Vagina (tissue), 2 donors: ENCODE results near the gene MARF1. TPM values are rescaled to one million over a fixed set of nuclear protein-coding genes. Genes with fewer than 3 reads are reported as not detected.
"Not testable (repeated sequence)": the region's sequence is repeated elsewhere in the genome, so short reads cannot be mapped to it uniquely, and the experiment has no call there.

Experiments
- DNase-seq, 2 donors: peaks; one replicate each; pipeline ENCODE4 v3.0.0-alpha.2; 2017; ENCODE audit errors: extremely low spot score in 2 of 2
- H3K27ac ChIP-seq: fragments of 200-600 bp; sonication (generic); one replicate; pipeline ENCODE4 v1.5.1; 2019
- H3K27me3 ChIP-seq: fragments of 200-600 bp; sonication (generic); one replicate; pipeline ENCODE4 v1.5.1; 2019
- H3K36me3 ChIP-seq, 2 donors: fragments of 200-600 bp; sonication (generic); one replicate each; pipeline ENCODE4 v1.5.1; 2017 to 2019
- H3K4me1 ChIP-seq: fragments of 200-600 bp; sonication (generic); one replicate; pipeline ENCODE4 v1.5.1; 2019
- H3K4me3 ChIP-seq, 2 donors: fragments of 200-600 bp; sonication (generic); 1 replicate in 1 of 2; 2 replicates in 1 of 2; pipeline ENCODE4 v1.5.1; 2016 to 2019
- H3K9me3 ChIP-seq: fragments of 200-600 bp; sonication (generic); one replicate; pipeline ENCODE4 v1.5.1; 2019
- CTCF ChIP-seq, 3 experiments: fragments of 450-650 bp in 2 of 3; fragments of 200-600 bp in 1 of 3; sonication (generic) in 1 of 3; IDR thresholded peaks; one replicate each; pipeline ENCODE4 v1.5.1; 2017 to 2019; ENCODE audit warnings: antibody characterized with exemption in 3 of 3, mild to moderate bottlenecking in 2 of 3, moderate library complexity in 2 of 3
- POLR2A ChIP-seq, 2 donors: fragments of 450-650 bp; IDR thresholded peaks; one replicate each; pipeline ENCODE4 v1.6.1; 2017; ENCODE audit warnings: antibody characterized with exemption in 2 of 2, mild to moderate bottlenecking in 2 of 2, moderate library complexity in 2 of 2
- POLR2AphosphoS5 ChIP-seq, 2 donors: sonication (generic); formaldehyde crosslinking; IDR thresholded peaks; one replicate each; pipeline ENCODE4 v1.9.0; 2017; ENCODE audit warnings: antibody characterized with exemption in 2 of 2, mild to moderate bottlenecking in 2 of 2, low read depth in 1 of 2; ENCODE audit not compliant: insufficient read depth in 1 of 2
- intact Hi-C: fragments of 100-400 bp; cut with DNase I; formaldehyde crosslinking; loops from one replicate; pipeline ENCODE4 v1.15.1; 2023
- total RNA-seq: library from RNA; depleted of rRNA; stranded (reverse); fragments of >200 nt; gene quantifications from one replicate; pipeline ENCODE4 v1.2.3, GENCODE V29; 2016

MARF1 gene
- total RNA-seq, 1 donor from 2014 or later, result 39.0 TPM

- no peaks in the 10 kb centered on the region for H3K9me3 ChIP-seq
- intact Hi-C loops, result loop anchor here (10.0 kb wide), 1 partner anchor 61 kb away; no protein-coding TSS in a partner anchor
- peaks cover 31% of the 10 kb centered on the region for H3K4me1 ChIP-seq
- DNase-seq, result no peak
- H3K27ac ChIP-seq, result no peak overlapping the region
- no peak for TF ChIP-seq POLR2A (IDR thresholded peaks at IDR 0.05)
- TF ChIP-seq CTCF (IDR thresholded peaks at IDR 0.05), result no peak
- no peak for TF ChIP-seq POLR2AphosphoS5 (IDR thresholded peaks at IDR 0.05; ENCODE audit: insufficient read depth in 1 of 2, low read depth in 1 of 2)
- H3K36me3 ChIP-seq, result no peaks in the 10 kb centered on the region
- H3K4me3 ChIP-seq, result no peak overlapping the region
- H3K27me3 ChIP-seq, result no peaks in the 10 kb centered on the region
Measured at GRCh38 chr16:15575293-15576049, 67.5 kb downstream of the MARF1 start.

DNA sequence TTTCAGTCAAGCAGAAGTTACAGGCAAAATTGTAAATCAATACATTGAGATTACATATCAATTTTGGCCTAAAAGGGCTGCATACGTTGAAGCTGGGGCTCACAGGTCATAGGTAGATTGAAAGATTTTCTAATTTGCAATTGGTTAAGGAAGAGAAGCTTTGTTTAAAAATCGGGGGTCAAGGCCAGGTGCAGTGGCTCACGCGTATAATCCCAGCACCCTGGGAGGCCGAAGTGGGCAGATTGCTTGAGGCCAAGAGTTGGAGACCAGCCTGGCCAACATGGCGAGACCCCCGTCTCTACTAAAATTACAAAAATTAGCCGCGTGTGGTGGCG is 68.4 kb downstream of the MARF1 start:
- Histone ChIP-seq H3K4me3 (no peak overlapping the region), H3K27me3 (no peaks in the 10 kb centered on the region), H3K4me1 (peaks cover 31% of the 10 kb centered on the region), H3K9me3 (no peaks in the 10 kb centered on the region), H3K27ac (no peak overlapping the region), H3K36me3 (no peaks in the 10 kb centered on the region)
- no peak for DNase-seq
- intact Hi-C loops, result loop anchor here (10.0 kb wide), 1 partner anchor 60 kb away; no protein-coding TSS in a partner anchor
- no peak for TF ChIP-seq POLR2A (IDR thresholded peaks at IDR 0.05)
- no peak for TF ChIP-seq POLR2AphosphoS5 (IDR thresholded peaks at IDR 0.05; ENCODE audit: insufficient read depth in 1 of 2, low read depth in 1 of 2)
- TF ChIP-seq CTCF (IDR thresholded peaks at IDR 0.05), result no peak

DNA sequence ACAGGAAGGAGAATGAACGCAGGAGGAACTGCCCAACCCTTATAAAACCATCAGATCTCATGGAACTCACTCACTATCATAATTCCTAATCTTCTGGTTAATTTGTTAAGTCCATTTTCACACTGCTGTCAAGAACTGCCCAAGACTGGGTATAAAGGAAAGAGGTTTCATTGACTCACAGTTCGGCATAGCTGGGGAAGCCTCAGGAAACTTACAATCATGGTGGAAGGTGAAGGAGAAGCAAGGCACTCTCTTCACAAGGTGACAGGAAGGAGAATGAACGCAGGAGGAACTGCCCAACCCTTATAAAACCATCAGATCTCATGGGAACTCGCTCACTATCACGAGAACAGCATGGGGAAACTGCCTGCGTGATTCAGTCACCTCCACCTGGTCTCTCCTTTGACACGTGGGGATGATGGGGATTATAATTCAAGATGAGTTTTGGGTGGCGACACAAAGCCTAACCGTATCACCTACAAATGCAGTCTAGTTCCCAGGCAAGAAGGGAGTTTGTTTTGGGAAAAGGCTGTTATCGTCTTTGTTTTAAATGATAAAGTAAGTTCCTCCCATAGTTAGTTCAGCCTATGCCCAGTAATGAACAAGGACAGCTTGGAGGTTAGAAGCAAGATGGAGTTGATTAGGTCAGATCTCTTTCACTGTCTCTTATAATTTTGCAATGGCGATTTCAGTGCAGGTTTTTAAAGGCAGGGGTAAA is 68.9 kb downstream of the MARF1 start:
- not testable (repeated sequence) for H3K9me3 ChIP-seq, H3K27ac ChIP-seq, DNase-seq, H3K4me3 ChIP-seq, H3K36me3 ChIP-seq, H3K27me3 ChIP-seq
- peaks cover 31% of the 10 kb centered on the region for H3K4me1 ChIP-seq
- intact Hi-C loops, result loop anchor here (10.0 kb wide), 1 partner anchor 59 kb away; no protein-coding TSS in a partner anchor

DNA sequence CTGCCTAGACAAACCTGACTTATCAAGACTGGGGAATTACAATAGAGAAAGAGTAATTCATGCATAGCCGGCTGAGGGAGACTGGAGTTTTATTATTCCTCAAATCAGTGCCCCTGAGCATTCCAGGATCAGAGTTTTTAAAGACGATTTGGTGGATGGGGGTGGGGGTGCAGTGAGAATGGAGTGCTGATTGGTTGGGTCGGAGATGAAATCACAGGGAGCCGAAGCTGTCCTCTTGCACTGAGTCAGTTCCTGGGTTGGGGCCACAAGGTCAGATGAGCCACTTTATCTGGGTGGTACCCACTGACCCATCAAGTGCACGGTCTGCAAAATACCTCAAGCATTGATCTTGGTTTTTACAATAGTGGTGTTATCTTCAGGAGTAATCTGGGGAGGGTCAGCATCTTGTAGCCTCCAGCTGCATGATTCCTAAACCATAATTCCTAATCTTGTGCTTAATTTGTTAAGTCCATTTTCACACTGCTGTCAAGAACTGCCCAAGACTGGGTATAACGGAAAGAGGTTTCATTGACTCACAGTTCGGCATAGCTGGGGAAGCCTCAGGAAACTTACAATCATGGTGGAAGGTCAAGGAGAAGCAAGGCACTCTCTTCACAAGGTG is 69.6 kb downstream of the MARF1 start:
- H3K4me1 ChIP-seq, result peaks cover 31% of the 10 kb centered on the region
- H3K9me3 ChIP-seq, result no peaks in the 10 kb centered on the region
- H3K27ac ChIP-seq, result peak overlapping the region; percentile 53
- TF ChIP-seq POLR2A (IDR thresholded peaks at IDR 0.05) (no peak), CTCF (IDR thresholded peaks at IDR 0.05) (no peak), POLR2AphosphoS5 (IDR thresholded peaks at IDR 0.05; ENCODE audit: insufficient read depth in 1 of 2, low read depth in 1 of 2) (no peak)
- DNase-seq, result no peak
- H3K36me3 ChIP-seq, result peaks cover 0 to 9% of the 10 kb centered on the region in 2 donors
- no peak overlapping the region for H3K4me3 ChIP-seq
- no peaks in the 10 kb centered on the region for H3K27me3 ChIP-seq
- intact Hi-C loops, result loop anchor here (10.0 kb wide), 1 partner anchor 59 kb away; no protein-coding TSS in a partner anchor

- H3K27ac ChIP-seq, result peak overlapping the region; percentile 53
- no peaks in the 10 kb centered on the region for H3K27me3 ChIP-seq
- DNase-seq, result no peak
- peaks cover 0 to 9% of the 10 kb centered on the region in 2 donors for H3K36me3 ChIP-seq
- intact Hi-C loops, result loop anchor here (10.0 kb wide), 1 partner anchor 58 kb away; no protein-coding TSS in a partner anchor
- no peak for TF ChIP-seq CTCF (IDR thresholded peaks at IDR 0.05)
- TF ChIP-seq POLR2A (IDR thresholded peaks at IDR 0.05), result no peak
- TF ChIP-seq POLR2AphosphoS5 (IDR thresholded peaks at IDR 0.05; ENCODE audit: insufficient read depth in 1 of 2, low read depth in 1 of 2), result peak; percentile 29 to 59
- H3K4me3 ChIP-seq, result no peak overlapping the region
- H3K9me3 ChIP-seq, result no peaks in the 10 kb centered on the region
- peaks cover 31% of the 10 kb centered on the region for H3K4me1 ChIP-seq
Measured at GRCh38 chr16:15572329-15573001, 70.5 kb downstream of the MARF1 start.
